Islet precursor cell (in vitro differentiated cells): ENCODE measurements around the gene HPSE.
"Not testable (repeated sequence)": the region's sequence is repeated elsewhere in the genome, so short reads cannot be mapped to it uniquely, and the experiment has no call there.

Source experiments
- DNase-seq: peaks from one replicate; pipeline ENCODE4 v3.0.0-alpha.2; 2018

Gene HPSE

DNA sequence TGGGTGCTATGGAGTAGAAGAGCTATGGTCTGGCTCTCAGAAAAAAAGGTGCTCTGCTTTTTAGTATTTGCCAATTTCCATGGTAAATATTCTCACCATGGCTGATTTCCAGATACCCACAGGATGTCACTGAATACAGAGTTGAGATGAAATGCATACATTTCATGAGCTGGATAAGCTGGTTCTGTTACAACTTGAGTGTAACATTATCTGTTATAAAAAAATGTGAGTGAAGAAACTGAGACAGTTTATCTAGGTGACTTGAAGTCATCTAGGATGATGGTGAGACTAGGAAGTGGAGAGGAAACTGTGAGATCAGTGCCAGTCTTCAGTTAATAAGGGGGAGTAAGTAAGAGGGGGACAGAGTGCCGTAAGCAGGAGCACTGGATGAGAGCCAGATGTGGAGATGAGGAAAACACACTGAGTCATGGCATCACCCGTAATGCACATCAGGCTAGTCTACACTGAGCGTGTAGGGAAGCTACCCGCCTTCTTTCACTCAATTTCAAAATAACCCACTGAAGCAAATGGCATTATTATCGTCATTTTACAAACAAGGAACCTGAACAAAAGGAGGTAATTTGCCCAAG is 5.0 kb downstream of the HPSE start:
- DNase-seq, result no peak

DNA sequence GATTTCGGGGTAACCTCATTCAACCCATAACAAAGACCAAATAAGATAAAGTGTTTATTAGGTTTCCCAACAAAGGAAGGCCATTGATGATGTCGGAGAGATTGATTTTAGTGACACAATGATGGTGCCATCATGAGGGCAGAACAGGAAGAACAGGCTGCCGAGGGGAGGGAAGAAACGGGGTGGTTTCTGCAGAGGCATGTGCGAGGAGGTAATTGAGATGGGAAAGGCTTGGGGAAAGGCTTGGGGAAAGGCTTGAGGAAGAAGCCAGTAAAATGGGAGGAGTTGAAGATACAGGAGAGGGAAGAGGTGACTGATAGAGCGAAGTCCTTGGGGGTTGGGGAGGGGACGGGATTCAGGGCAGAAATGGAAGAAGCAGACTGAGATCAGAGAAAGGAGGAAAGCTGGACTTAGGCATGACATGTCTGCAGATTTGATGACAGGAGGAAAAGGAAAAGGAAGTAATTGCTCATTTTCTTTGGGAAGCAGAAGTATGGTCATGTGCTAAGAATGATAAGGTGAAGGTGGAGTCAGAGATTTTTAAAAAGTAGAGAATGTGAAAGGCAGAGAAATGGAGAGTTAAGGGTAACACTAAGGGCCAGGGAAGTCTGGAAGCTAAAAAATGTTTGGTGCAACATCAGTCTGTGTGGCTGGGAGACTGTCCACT is 6.0 kb downstream of the HPSE start:
- DNase-seq, result peak; percentile 57

DNA sequence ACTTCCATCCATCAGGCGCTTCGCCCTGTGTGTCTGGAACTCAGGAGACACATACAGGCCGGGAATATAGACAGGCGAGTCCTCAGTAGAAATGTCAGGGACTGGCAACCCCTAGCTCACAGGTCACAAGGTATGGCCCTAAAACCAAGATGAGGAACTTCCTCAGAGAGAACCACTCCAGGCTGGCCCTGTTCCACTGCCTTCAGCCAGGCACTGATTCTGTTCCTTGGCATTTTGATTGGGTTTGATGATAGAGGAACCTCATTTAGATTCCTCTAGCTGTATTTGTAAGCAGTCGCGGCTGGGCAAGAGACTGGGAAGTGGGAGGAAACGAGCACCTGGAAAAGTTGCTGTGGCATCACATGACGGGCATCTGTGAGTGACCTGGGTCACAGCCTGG is 8.1 kb downstream of the HPSE start:
- no peak for DNase-seq

DNA sequence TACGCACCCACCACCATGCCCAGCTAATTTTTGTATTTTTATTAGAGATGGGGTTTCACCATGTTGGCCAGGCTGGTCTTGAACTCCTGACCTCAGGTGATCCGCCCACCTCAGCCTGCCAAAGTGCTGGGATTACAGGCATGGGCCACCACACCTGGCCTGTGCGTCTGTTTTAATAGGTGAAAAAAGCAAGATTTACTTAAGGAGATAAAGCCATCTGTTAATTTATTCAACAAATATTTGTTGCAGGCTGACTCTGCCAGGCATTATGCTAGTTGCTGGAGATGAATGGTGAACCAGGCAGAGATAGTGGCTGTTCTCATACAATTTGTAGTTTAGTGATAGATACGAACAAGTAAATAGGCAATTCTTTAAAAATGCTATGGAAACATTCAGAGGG is 9.3 kb downstream of the HPSE start:
- DNase-seq, result not testable (repeated sequence)

DNA sequence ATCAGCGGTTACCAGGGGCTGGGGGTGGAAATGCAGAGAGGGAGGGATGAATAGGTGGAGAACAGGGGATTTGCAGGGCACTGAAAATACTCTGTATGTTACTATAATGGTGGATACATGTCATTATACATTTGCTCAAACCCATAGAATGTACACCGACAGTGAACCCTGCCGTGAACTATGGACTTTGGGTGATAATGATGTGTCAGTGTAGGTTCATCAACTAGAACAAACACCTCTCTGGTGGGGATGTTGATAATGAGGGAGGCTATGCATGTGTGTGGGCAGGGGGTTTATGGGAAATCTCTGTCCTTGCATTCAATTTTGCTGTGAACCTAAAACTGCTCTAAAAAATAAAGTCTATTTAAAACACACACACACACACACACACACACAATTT is 11.5 kb downstream of the HPSE start:
- DNase-seq, result no peak

DNA sequence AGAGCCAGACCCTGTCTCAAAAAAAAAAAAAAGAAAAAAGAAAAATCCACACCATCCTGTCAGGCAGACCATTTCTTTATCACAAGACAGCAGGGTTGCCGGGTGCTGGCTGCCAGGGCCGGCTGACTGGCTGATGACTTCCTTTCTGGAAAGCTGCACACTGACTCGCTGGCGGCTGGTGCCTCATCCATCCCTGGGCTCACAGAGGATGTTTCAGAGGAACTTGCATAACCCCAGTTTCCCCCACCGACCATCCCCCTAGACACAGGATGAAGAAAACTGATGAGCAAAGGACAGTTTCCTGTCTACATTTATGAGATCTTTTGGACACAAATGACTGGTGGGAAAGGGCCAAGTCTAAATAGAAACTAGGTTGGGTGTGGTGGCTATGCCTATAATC is 14.1 kb downstream of the HPSE start:
- DNase-seq, result peak; percentile 54

DNA sequence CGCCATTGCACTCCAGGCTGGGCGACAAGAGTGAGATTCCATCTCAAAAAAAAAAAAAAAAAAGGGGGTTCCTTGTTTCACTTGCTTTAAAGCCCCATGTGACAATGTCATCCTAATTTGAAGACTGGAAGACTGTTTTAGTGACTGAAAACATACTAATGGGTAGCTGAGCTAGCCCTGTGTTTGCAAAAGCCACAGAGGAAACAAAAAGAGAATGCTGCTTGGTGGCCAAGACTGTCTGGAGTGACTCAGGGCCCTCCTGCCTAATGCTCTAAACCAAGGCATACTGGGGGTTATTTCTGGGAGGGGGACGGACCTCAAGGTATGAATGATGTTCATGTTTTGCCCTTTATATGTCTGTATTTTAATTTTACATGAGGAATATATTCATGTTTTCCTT is 16.0 kb downstream of the HPSE start:
- DNase-seq, result no peak

DNA sequence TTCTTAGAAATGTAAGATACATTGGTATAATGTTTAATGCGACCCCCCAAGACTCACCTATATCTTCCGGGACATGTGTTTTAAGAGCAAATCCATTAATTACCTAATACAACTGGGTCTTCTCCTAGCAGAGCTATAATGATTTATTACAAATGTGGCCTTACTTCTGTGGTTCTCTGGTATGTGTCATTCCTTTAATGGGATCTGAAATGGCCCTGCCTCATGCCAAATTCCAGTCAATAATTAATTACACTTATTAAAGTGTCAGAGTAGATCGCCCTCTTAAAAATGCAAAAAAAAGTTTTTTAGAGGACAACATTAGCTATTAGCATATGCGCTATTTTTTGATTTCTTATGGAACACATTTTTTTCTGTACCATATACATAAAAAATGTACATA is 17.0 kb downstream of the HPSE start:
- DNase-seq, result no peak

DNA sequence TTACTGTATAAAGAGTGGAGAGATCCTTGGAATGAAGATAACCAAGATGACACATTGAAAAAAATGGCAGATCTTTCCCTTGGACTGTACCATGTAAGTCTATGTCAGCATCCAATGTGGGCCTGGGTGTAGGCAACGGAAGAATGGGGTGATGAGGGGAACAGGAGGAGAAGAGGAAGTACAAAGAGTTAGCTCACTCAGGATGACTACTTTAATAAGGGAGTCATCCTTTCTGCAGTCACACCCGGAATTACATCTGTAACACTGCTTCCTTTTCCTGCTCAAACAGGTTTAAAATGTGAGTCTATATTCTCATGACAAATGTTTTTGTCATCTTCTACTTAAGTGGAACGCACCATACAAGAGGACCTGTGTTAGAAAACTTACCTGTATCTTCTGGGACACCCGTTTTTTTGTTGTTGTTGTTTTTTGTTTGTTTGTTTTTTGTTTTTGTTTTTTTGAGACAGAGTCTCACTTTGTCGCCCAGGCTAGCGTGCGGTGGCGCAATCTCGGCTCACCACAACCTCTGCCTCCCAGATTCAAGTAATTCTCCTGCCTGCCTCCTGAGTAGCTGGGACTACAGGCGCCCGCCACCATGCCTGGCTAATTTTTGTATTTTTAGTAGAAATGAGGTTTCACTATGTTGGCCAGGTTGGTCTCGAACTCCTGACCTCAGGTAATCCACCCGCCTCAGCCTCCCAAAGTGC is 18.0 kb downstream of the HPSE start:
- no peak for DNase-seq

DNA sequence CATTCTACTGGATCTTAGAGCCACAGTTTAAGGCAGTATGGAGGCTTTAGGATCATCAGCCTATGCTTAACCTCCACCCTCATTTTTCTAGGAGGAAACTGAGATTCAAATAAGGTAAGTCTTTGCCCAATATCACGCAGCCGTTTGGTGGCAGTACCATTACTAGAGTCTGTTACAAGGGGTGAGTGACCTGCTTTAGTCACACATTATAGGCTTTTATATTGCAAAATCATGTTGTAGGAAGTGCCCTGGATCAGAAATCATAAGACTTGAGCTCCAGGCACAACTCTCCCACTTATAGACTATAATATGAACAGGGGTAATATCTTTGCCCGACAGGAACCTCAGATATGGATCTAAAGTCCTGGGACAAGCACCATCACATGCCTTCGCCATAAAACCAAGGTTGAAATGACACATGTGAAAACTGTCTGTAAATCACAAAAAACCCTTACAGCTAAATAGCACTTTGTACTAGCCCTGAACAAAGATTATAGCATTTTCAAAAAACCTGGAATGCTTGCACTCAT is 19.2 kb downstream of the HPSE start:
- DNase-seq, result no peak

DNA sequence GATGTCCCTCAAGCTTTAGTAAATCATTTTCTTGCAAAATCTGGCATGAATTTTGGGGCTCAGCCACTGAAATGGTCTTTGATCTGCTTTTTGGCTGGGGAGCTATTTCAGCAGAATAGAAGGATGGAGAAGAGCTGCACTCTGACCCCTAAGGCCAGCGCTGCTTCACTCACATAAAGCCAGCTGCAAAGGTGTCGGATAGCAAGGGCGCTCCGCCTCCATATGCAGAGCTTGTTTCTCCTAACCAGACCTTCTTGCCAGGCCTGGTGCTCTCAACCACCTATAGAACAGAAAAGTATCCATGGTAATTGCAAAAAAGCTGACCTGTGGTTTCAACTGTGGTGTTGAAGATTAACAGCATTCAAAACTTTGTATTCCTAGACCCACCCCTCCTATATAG is 26.0 kb downstream of the HPSE start:
- DNase-seq, result peak; percentile 79

DNA sequence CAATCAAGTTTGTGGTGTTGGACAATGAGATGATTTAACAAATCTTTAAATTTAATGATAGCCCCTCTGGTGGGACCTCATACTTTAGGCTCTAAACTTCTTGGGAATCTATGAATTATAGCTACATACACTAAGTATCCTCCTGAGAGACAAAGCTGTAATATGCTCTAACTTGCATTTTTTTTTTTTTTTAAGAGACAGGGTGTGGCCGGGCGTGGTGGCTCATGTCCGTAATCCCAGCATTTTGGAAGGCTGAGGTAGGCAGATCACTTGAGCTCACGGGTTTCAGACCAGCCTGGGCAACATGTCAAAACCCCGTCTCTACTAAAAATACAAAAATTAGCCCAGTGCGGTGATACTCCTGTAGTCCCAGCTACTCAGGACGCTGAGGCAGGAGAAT is 26.7 kb downstream of the HPSE start:
- DNase-seq, result no peak

DNA sequence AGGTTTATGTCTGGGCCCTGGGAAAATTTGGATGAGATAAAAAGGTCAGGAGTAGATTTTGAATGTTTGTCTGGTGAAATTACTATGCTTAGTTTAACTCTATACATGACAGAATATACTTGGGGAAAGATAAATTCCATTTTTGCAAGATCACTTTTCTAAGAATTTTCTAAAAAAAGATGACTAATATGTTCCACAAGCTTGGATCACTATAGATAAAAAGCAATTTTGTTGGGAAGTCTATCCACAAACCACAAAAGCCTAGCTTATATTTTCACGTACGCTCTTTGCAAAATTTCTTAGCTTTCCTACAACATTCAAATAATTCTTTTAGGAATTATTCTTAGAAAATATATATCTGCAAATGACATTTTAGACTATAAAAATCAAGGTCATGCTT is 29.5 kb downstream of the HPSE start:
- DNase-seq, result no peak

DNA sequence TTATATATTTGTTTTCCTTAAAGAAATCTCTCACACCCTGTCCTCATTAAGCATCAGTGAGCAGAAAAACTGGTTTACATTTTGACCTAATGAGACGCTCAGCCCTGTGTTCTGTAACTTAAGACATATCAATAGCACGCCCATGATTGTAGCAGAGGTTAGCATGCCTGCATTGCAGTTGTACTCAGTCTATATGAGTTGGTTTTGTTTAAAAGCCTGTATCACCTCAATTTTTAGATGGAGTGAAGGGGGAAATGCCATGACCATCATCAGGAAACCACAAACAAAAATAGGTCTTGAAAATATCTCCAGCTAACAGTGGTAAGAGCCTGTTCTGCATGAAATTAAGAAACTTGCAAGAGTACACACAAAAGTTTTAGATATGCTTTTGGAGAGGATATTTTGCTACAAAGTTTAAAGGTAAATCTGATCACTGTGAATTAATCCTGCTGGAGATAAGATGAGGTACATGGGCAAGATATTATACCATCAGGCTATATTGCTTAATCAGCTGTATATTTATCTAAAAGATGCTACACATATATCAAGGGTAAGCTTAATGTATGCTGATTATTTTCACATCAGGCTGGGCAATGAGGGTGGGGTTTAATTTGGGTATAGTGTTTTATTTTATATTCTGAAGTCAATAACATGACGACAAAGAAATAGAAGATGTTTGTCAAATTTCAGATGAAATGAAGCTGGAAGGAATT is 36.9 kb downstream of the HPSE start:
- no peak for DNase-seq

DNA sequence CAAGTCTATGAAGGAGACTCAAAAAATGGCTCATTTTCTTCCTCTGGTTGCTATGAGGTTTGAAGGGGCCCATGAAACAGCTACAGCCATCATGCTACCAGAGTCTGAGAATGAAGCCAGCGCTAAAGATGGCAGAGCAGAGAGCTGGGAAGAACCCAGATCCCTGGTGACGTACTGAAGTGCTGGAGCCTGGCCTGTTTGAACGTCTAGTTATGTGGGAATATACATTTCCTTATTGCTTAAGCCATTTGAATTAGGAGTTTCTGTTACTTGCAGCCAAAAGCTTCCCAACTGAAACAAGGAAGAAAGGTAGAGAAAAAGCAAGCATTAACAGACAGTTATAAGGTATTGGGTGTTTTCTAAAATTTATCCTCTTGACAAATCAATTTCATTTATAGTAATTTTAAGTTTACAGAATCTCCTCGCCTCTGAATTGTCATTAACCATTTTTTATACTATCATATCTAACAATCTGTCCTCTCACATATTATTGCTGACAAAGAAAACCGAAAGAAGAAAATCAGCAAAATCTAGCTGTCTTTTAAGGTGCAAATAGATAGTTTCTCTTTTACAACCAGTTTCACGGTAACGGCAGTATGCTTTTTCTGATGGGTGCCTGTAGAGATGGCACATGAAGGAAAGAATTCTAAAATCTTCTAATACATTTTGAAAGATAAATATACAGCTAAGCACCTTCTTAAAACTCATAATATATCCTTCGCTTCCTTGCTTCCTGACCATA is 41.2 kb downstream of the HPSE start:
- no peak for DNase-seq

DNA sequence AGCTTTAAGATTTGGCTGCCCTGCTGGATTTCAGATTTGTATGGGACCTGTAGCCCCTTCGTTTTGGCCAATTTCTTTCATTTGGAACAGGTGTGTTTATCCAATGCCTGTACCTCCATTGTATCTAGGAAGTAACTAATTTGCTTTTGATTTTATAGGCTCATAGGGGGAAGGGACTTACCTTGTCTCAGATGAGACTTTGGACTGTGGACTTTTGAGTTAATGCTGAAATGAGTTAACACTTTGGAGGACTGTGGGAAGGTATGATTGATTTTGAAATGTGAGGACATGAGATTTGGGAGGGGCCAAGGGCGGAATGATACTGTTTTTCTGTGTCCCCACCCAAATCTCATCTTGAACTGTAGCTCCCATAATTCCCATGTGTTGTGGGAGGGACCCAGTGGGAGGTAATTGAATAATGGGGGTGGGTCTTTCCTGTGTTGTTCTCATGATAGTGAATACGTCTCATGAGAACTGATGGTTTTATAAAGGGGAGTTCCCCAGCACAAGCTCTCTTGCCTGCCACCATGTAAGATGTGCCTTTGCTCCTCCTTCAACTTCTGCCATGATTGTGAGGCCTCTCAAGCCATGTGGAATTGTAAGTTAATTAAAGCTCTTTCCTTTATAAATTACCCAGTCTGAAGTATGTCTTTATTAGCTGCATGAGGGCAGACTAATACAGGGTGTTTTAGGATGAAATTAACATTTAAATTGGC is 44.4 kb downstream of the HPSE start:
- not testable (repeated sequence) for DNase-seq

DNA sequence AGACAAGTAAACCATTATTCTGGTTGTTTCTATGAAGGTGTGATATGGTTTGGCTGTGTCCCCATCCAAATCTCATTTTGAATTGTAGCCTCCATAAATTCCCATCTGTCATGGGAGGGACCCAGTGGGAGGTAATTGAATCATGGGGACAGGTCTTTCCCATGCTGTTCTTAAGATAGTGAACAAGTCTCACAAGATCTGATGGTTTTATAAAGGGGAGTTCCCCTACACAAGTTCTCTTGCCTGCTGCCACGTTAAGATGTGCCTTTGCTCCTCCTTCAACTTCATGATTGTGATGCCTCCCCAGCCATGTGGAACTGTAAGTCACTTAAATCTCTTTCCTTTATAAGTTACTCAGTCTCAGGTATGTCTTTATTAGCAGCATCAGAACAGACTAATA is 46.3 kb downstream of the HPSE start:
- not testable (repeated sequence) for DNase-seq

DNA sequence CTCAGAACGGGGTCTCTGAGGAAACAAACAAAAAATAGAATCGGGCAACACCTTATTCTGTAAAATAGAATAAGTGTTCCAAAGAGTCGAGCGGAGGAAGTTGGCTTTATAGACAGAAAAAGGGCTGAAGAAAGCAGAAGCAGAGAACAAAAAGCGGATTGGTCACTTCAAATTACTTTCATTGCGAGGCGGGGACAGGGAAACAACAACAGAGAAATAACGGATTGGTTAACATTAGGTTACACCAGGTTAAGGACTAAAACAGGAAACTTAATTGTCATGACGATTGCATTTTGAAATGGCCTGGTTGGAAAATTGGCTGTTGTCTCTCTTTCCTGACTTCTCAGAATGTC is 49.6 kb downstream of the HPSE start:
- no peak for DNase-seq

DNA sequence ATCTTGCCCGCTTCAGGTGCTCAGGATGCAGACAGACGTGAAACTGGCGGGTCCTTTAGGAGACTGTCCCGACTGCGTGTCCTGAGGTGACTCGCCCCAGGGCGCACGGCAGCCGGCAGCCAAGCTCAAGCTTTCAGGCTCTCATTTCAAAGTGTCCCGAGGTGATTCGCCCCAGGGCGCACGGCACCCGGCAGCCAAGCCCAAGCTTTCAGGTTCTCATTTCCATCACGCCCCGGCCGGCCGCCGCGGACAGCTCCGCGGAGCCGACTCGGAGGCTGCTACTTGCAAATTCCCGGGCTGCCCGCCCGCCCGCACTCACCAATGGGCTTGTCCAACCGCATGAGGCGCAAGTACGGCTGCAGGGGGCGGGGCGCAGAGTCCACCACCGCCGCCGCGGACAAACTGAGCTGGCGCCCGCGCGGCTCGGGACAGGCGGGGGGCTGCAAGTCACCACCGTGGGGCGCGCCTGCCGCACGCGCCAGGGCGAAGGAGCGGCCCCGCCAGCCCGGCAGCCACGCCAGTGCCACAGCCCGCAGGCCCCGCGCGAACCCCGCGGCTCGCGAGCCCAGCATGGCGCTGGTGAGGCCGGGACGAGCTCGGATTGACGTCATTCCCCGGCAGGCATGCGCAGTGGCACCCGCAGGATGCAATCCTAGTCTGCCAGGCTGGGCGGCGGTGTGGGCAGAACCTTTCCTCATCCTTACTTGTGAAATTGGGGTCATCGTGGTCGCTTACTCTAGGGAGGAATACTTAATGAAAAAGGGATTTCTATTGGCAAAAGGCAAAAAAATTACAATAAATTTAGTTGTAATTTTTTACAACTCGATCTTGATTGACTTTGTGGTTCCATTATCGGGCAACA is 50.2 kb downstream of the HPSE start, which contains the start of gene COQ2:
COQ2 (minus strand) TSS at position 606 of the 862 bp plus-strand sequence; CDS start at position 572, 34 bp downstream.
- DNase-seq, result peak; percentile 97

DNA sequence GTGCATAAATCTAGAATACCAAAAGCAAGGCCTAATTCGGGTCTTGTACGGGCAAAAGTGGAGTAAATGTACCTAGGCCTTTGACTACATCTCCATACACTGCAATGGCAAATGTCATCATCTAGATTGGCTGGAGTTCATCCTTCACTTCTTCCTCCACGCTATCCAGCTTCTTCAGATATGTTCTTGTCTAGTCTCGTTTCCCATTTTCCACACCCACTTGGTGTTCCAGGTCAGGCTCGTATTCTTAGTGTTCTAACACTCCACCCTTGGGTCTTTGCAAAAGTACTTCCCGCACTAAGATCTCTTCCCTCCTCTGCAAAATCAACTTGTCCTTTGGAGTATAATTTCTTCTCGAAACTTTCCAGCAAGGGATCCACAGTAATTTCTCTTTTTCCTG is 51.5 kb downstream of the HPSE start:
- DNase-seq, result no peak

DNA sequence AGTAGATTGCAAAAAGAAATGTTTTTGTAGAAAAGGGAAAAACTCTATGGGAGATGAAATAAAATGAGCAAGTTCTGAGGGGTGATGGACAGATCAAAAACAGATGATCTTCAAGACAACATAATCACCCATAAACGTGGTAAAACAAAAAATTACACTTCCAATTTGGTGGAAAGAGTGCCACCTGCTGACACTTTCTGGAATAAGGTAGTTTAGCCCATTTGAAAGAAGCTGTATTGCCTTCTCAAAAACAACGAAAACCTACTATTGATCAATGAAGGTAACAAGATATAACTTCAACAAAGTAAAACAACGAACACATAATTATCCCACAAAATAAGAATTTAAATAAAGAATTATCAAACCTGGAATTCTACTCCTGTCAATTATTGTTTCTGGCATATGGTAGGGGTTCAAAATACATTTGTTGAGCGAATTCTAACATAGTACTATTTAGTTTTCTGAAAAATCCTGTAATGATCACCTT is 52.6 kb downstream of the HPSE start:
- no peak for DNase-seq
